CMK (cell line): ENCODE measurements around the gene PCGF3.
"Not testable (repeated sequence)": the region's sequence is repeated elsewhere in the genome, so short reads cannot be mapped to it uniquely, and the experiment has no call there.

Experiments used
- DNase-seq: peaks from one replicate; pipeline ENCODE4 v3.0.0-alpha.2; 2010; ENCODE audit warnings: low read depth

Gene PCGF3

DNA sequence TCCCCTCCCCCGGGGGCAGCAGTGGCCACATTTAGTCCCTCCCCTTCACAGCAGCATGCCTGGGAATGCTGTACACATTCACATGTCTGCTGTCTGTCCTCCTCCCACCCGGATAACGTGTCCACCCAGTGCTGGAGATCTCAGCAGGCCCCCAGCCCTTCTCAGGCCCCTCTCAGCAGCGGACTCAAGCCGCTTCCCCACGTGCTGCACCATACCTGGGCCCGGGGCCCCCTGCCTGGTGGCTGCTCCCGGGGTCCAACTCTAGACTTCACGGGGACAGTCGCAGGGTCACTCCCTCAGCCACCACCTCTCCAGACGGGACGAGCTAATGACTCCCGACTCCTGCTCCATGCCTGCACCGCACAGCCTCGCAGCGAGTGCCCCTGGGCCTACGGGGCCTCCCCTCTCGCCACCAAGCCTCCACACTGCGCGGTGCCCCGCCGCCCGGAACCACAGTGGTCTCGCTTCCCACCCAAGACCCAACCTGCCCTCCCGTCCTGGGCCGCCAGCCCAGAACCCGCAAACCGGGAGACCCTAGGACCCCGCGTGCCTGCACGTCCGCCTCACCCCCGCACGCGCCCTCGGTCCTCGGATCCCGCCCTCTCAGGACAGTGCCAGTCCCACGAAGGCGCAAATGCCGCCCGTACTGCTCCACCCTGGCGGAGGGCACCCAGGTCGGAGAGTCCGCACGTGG, 1.3 kb upstream of the PCGF3 start:
- DNase-seq = no peak

DNA sequence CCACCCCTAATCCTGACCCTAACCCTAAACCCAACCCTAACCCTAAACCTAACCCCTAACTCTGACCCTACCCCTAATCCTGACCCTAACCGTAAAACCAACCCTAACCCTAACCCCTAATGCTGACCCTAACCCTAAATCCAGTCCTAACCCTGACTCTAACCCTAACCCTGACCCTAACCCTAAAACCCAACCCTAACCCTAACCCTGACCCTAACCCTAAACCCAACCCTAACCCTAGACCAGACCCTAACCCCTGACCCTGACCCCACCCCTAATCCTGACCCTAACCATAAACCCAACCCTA, 708 bp upstream of the PCGF3 start:
- DNase-seq = no peak

DNA sequence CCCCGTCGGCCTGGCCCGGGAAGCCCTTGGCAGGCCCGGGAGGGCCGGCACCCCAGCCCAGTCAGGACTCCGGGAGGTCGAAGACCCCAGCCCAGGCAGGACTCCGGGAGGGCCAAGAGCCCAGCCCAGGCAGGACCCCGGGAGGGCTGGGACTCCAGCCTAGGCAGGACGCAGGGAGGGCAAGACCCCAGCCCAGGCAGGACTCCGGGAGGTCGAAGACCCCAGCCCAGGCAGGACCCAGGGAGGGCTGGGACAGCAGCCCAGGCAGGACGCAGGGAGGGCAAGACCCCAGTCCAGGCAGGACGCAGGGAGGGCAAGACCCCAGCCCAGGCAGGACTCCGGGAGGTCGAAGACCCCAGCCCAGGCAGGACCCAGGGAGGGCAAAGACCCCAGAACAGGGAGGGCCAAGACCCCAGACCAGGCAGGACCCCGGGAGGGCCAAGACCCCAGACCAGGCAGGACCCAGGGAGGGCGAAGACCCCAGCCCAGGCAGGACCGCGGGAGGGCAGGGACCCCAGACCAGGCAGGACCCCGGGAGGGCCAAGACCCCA, 526 bp downstream of the PCGF3 start:
- DNase-seq = not testable (repeated sequence)

DNA sequence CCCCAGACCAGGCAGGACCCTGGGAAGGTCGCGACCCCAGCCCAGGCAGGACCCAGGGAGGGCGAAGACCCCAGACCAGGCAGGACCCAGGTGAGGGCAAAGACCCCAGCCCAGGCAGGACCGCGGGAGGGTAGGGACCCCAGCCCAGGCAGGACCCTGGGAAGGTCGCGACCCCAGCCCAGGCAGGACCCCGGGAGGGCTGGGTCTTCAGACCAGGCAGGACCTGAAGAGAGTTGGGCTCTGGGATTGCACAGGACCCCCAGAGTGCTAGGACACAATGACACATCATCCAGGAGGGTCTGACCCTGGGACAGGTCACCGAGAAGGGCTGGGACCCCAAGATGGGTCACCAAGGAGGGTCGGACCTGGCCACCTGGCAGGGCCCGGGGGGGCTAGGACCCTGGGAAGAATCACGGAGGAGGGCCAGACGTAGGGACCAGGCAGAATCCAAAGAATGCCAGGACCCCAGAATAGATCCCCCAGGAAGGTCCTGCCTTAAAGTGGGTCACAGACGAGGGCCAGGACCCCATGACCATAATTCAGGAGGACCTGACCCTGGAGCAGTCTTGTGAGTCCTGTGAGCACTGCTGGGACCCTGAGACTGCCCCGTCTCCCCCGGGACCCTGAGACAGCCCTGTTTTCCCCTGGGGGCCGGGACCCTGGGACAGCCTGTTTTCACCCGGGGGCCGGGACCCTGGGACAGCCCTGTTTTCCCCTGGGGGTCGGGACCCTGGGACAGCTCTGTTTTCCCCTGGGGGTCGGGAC, 1.4 kb downstream of the PCGF3 start:
- DNase-seq = no peak

DNA sequence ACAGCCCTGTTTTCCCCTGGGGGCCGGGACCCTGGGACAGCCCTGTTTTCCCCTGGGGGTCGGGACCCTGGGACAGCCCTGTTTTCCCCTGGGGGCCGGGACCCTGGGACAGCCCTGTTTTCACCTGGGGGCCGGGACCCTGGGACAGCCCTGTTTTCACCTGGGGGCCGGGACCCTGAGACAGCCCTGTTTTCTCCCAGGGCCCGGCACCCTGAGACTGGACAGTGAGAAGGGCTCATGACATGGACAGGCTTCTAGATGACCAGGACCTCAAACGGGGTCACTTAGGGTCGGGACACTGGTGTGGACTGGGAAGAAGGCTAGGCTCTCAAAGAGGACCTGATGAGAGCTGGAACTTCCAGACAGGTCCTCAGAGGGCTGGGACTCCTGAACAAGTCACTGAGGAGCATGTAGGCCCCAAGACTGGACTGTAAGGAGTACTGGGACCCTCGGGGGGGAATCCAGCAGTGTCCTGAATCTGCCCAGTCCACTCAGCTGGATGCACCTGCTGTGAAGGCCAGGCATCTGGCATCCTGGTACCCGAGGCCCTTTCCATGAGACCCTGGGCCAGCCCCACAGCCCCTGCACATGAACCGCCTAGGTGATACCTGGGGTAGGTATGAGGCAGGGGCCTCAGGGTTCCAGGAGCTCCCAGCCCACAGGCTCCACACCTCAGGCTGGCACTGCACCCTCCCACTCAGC, 2.4 kb downstream of the PCGF3 start:
- DNase-seq = no peak

DNA sequence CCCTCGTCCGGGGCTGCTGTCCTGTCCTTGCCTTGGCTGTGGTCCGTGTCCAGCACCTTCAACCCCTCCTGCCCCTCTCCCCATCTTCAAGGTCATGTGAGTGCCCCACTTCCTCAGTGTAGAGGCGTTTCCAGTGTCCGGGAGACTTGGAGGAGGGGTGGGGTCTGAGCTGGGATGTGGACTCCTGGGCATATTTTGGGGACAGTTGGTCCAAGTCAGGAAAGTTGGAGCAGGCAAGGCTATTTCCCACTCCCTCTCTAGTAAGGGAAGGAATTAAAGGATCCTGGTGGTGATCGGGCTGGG, 3.0 kb downstream of the PCGF3 start:
- no peak for DNase-seq

DNA sequence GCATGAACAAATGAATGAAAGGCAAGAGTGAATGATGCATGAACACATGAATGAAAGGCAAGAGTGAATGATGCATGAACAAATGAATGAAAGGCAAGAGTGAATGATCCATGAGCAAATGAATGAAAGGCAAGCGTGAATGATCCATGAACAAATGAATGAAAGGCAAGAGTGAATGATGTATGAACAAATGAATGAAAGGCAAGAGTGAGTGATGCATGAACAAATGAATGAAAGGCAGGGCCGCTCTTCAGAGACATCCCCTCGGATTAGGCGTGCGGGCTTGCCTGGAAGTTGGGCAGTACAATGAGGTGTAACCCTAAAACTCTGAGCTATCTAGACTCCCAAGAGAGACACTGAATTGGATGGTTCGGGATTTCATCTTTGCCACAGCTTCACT, 3.7 kb downstream of the PCGF3 start:
- DNase-seq = no peak

DNA sequence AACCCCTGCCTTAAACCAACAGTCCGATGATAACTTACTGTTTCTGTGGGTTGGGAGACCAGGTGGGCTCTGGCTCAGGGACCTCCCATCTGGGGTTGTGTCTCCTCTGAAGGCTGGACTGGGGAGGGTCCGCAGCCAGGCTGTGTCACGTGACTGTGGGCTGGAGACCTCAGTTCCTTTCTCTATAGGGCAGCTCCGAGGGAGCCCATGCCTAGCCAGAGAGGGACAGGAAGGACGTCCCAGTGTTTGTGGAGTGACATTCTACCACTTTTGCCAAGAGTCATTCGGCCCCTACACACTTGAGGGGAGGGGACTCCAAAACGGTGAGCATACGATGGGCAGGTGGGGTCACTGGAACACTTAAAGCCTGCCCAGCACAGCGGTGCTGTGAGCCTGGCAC, 4.5 kb downstream of the PCGF3 start:
- DNase-seq = no peak

DNA sequence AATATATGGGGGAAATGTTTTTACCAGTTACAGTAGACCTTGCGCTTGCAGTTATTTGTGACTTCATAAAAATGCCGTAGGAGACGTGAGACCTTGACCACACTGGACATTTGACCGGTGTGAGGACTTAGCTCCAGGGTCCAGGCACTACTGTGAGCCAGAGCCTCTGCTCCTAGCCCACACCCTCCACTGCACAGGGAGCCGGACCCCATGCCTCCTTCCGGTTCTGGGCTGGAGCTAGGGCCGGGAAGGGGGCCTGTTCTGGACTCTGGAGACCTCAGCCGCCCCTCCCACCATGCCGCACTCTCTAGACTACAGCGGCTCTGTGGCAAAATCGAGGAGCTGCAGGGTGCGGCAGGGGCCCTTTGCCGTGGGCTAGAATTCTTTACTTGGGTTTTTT, 5.3 kb downstream of the PCGF3 start:
- no peak for DNase-seq

DNA sequence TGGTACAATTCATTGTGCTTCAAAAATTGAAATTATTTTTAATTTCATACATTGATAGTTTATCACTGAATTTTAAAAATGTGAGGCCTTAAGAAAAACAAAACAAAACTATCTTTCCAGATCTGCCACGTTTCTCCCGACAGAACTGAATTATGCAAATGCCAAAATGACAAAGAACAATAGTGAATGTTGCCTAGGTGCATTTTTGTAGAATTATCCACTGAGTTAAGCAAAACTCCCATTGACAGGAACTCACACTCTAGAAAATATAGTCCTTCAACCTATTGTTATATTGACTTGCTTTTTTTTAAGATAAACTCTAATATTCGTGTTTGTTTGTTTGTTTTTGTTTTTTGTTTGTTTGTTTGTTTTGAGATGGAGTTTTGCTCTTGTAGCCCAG, 6.5 kb downstream of the PCGF3 start:
- DNase-seq = no peak

DNA sequence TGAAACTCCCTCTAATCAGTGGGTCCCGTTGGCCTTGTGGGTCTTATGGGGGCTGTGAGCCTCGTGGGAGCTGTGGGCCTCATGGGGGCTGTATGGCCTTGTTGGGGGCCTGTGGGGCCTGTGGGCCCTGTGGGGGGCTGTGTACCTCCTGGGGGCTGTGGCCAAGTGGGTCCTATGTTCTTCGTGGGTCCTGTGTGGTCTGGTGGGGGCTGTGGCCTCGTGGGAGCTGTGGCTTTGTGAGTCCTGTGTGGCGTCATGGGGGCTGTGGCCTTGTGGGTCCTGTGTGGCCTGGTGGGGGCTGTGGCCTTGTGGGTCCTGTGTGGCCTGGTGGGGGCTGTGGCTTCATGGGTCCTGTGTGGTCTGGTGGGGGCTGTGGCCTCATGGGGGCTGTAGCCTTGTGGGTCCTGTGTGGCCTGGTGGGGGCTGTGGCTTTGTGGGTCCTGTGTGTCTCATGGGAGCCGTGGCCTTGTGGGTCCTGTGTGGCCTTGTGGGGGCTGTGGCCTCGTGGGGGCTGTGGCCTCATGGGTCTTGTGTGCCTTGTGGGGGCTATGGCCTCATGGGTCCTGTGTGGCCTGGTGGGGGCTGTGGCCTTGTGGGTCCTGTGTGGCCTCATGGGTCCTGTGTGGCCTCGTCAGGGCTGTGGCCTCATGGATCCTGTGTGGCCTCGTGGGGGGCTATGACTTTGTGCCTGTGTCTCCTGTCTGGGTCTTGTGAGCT, 7.4 kb downstream of the PCGF3 start:
- DNase-seq = no peak

DNA sequence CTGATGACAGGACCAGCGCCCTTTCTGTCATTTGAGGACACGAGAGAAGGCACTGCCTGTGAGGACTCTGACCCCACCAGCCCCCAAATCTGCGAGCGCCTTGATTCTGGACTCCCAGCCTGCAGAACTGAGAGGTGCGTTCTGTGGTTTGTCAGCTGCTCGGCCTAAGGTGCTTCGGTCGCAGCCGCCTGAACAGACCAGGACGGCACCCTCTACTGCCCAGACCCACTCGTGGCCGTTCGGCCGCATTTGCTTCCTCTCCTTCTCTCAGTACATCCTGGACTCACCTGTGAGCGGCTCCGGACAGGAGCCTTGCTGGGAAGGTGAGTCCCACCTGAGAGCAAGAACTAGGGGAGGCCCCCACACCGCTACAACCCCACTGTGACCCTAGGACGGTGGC, 8.5 kb downstream of the PCGF3 start:
- no peak for DNase-seq

DNA sequence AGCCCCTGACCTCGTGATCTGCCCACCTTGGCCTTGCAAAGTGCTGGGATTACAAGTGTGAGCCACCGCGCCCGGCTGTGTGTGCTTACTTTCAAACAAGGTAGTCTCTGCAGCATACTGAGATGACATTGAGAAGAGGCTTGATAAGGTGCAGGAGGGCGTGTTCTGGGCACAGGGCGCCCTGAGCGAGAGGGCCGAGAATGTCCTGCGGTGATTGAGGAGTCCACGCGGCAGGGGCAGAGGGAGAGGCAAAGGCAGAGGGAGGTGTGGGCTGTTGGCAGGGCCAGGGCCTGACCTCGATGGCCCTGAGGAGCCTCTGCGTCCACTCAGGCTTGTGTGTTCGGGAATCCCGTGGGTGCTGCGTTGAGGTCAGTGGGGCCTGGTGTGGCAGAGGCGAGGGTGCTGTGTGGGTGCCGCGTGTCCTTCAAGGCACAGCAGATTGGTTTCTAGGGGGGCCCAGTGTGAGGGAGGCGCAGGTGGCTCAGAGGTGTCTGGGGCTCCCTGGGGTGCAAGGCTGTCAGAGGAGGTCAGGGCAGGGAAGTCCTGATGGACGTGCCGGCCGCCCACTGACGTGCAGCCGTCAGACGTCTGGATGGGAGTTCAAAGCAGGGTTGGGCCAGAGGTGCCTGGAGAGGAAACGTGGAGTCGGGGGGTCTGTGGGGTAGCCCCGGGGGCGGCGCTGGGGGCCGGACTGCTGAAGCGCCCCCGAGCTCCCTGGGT, 12.1 kb downstream of the PCGF3 start:
- no peak for DNase-seq

DNA sequence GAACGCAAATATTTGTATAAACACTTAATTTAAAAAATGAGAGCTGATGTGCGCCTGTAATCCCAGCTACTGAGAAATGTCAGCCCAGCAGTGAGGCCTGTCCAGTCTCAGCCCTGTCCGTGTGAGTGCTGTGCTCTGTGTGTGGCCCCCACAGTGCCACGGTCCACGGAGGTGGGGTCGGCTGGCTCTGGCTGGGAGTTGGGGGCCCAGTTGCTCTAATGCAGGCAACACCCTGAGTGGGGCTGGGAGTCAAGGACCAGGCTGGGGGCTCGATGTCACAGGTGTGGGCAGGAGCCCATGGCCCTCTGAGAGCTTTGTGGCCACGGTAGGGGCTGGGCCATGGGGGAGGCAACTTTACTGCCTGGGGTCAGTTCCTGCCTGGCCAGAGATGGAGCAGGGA, 12.8 kb downstream of the PCGF3 start:
- DNase-seq = no peak

DNA sequence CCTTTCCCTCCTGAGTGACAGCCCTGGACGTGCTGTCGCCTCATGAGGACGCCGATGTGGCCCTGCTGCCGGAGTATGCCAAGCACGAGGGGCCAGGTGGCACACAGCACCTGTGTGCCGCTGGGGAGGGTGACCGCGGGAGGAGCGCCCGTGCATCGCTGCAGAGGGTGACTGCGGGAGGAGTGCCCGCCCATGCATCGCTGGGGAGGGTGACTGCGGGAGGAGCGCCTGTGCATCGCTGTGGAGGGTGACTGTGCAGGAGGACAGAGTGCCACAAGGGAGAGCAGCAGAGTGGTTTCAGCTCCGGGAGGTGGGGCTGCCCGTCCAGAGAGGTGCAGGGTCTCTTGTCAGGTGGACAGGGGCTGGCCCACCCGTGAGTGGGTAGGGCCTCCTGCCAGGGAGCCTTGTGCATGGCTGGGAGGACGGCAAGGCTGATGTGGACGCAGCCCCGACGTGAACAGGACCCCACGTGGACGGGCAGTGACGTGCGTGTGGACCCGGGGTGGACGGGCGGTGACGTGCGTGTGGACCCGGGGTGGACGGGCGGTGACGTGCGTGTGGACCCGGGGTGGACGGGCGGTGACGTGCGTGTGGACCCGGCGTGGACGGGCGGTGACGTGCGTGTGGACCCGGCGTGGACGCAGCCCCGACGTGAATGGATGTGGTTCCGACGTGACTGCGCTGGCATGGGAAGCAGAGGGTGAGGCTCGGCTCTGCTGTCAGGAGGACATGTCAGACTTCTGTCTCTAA, 14.7 kb downstream of the PCGF3 start:
- DNase-seq = no peak

DNA sequence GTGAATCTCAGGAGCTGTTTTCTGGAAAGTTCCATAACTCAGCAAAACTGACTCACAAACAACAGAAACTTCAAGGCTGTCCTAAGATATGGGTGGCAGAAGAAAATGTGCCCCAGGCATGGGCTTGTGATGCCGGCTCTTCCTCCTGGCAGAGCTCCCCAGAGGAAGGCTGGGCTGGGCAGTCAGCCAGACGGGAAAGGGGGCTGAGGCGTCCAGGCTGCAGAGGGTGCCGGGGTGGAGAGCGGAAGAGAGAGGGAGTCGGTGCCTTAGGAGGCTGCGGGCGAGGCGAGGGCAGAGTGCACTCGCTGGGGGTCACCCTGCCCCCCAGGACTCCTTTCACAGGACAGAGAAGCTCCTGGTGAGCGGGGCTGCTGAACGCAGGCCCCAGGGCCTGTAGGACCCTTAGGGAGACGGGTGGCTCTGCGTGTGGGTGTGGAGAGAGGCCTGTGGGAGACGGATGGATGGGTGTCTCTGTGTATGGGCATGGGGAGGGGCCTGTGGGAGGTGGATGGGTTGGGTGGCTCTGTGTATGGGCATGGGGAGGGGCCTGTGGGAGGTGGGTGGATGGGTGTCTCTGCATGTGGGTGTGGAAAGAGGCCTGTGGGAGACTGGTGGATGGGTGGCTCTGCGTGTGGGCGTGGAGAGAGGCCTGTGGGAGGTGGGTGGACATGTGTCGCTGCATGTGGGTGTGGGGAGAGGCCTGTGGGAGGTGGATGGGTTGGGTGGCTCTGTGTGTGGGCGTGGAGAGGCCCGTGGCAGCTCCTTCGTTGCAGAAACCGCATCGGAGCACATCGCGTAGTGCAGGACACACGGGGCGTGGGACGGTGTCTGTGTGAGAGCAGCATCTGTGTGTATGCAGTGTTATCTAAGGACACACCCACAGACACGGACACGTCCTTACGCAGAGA, 15.9 kb downstream of the PCGF3 start:
- DNase-seq = no peak

DNA sequence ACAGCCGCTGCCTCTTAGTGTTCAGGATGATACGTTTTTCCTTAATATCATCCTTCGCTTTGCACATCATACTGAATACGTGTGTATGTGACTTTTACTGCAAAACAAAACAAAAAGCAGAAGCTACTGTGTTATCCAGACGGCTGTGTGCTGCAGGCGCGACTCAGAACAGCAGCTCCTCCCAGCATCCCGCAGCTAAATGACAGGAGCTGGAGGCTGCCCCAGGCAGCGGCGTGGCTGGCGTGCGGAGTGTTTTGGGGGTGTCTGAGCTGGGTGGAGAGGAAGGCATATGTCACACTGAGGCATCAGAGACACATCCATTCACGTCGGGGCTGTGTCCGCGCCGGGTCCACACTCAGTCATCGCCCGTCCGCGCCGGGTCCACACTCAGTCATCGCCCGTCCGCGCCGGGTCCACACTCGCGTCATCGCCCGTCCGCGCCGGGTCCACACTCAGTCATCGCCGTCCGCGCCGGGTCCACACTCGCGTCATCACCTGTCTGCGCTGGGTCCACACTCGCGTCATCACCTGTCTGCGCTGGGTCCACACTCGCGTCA, 16.6 kb downstream of the PCGF3 start:
- no peak for DNase-seq

DNA sequence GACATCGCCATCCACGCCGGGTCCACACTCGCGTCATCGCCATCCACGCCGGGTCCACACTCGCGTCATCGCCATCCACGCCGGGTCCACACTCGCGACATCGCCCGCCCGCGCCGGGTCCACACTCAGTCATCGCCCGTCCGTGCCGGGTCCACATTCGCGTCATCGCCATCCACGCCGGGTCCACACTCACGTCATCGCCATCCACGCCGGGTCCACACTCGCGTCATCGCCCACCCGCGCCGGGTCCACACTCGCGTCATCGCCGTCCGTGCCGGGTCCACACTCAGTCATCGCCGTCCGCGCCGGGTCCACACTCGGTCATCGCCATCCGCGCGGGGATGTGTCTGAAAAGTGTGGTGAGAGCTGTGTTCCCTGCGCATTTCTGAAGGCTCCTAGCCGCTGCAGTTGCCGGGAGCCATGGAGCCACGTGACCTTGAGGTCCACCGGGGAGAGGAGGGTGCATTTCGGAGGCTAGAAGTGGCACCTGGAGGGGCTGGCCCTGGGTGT, 17.3 kb downstream of the PCGF3 start:
- no peak for DNase-seq

DNA sequence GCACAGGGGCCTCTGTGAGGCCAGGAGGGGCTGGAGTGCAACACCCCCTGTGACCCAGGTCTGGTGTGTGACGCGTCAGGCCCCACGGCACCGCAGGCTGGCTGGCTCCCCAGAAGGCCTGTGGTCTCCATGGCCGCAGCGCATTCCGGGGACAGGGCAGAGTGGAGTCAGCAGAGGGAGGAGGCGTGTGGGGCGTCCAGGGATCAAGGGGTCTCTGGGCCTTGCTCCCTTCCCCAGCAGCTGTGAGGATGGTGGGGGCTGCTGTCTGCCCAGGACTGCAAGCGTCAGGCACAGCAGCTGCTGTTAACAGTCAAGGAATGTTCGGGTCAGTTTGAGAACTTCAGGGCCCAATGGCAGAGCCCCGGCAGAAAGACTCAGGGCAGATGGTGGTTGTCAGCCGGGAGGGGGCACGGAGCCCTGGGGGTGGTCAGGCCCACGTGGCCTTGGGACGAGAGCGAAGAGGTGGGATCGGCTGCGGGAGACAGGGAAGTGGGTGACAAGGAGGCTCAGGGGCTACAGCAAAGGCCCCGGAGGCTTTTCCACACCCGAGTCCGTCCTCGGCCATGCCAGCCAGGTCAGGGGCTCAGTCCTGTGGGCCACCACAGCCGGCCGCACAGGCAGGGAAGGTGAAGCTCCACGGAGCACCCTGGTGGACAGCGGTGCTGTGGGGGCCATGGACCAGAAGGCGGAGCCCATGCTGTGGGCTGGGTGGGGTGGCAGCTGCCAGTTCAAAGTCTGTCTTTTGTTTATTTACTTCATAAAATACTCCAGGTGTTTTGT, 18.3 kb downstream of the PCGF3 start:
- DNase-seq = no peak
